IMR-90 (cell line): ENCODE data around the gene IFI27L2. TPM values are rescaled to one million over a fixed set of nuclear protein-coding genes. Genes with fewer than 3 reads are reported as not detected.

Experiments
- ATAC-seq: fragments of 200-7000 bp; cut with Tn5 transposase; 2 replicates; pipeline ENCODE4 v1.9.1; 2020; ENCODE audit warnings: low read depth, mild to moderate bottlenecking, moderate library complexity
- Bru-seq: library from RNA; stranded (reverse); fragments of 400-500 nt; gene quantifications from one replicate; lab custom pipeline; 2021; lab: Mats Ljungman, UMichigan
- BruChase-seq, 2 experiments: library from RNA; stranded (reverse); fragments of 400-500 nt; gene quantifications; one replicate each; lab custom pipeline; 2021; lab: Mats Ljungman, UMichigan
- BruUV-seq: library from RNA; stranded (reverse); fragments of 400-500 nt; replicated peaks from 2 replicates; lab custom pipeline; 2021; lab: Mats Ljungman, UMichigan
- CTCF ChIA-PET: fragments of 300-600 bp; formaldehyde crosslinking; extraction: SDS; loops from one replicate; lab custom pipeline; 2021; ENCODE audit warnings: antibody characterized with exemption; lab: Yijun Ruan, JAX
- POLR2A ChIA-PET: fragments of 300-600 bp; sonication (Branson Sonifier 250); formaldehyde crosslinking; loops from one replicate; lab custom pipeline; 2022; ENCODE audit warnings: antibody characterized with exemption; ENCODE audit not compliant: unreplicated experiment; lab: Charles Lee
- DNase-seq: peaks from one replicate; pipeline ENCODE4 v3.0.0; 2013
- H2AFZ ChIP-seq: replicated peaks from 2 replicates; pipeline ENCODE3; 2013; ENCODE audit warnings: low read length, mild to moderate bottlenecking; ENCODE audit not compliant: poor library complexity
- H2AK5ac ChIP-seq: 2 replicates; pipeline ENCODE4 v1.6.1; 2013; ENCODE audit warnings: low read depth, low read length, inconsistent platforms
- H2AK9ac ChIP-seq: replicated peaks from 2 replicates; pipeline ENCODE3; 2013; ENCODE audit warnings: mild to moderate bottlenecking, low read depth, low read length, moderate library complexity; ENCODE audit not compliant: poor library complexity
- H2BK120ac ChIP-seq: 2 replicates; pipeline ENCODE4 v1.6.1; 2013; ENCODE audit warnings: low read depth, low read length, inconsistent platforms
- H2BK15ac ChIP-seq: 3 replicates; pipeline ENCODE4 v1.6.1; 2013; ENCODE audit warnings: low read depth, low read length, inconsistent platforms
- H2BK20ac ChIP-seq: 2 replicates; pipeline ENCODE4 v1.6.1; 2013; ENCODE audit warnings: low read depth, mild to moderate bottlenecking, inconsistent platforms, low read length, moderate library complexity
- H2BK5ac ChIP-seq: 2 replicates; pipeline ENCODE4 v1.6.1; 2013; ENCODE audit warnings: mild to moderate bottlenecking, low read depth, low read length, inconsistent platforms; ENCODE audit not compliant: poor library complexity, severe bottlenecking
- H3K14ac ChIP-seq: replicated peaks from 2 replicates; pipeline ENCODE4 v1.6.1; 2013; ENCODE audit warnings: low read depth, low read length, inconsistent platforms
- H3K18ac ChIP-seq: 2 replicates; pipeline ENCODE4 v1.6.1; 2013; ENCODE audit warnings: low read depth, low read length, control low read depth
- H3K23ac ChIP-seq: 2 replicates; pipeline ENCODE4 v1.6.1; 2013; ENCODE audit warnings: low read depth, low read length, inconsistent platforms
- H3K27ac ChIP-seq: 2 replicates; pipeline ENCODE4 v1.5.1; 2013; ENCODE audit warnings: mild to moderate bottlenecking, control low read depth, low read length; ENCODE audit not compliant: insufficient read depth
- H3K27me3 ChIP-seq: 2 replicates; pipeline ENCODE4 v1.6.1; 2013; ENCODE audit warnings: low read length; ENCODE audit not compliant: control insufficient read depth, insufficient read depth
- H3K36me3 ChIP-seq: 2 replicates; pipeline ENCODE4 v1.6.1; 2013; ENCODE audit warnings: low read length, mixed read lengths; ENCODE audit not compliant: control insufficient read depth, insufficient read depth
- H3K4ac ChIP-seq: 2 replicates; pipeline ENCODE4 v1.6.1; 2013; ENCODE audit warnings: low read depth, low read length, inconsistent platforms
- H3K4me1 ChIP-seq: 2 replicates; pipeline ENCODE4 v1.6.1; 2013; ENCODE audit warnings: low read length, mixed read lengths; ENCODE audit not compliant: control insufficient read depth, insufficient read depth
- H3K4me2 ChIP-seq: 2 replicates; pipeline ENCODE4 v1.6.1; 2013; ENCODE audit warnings: low read depth, mild to moderate bottlenecking, control low read depth, low read length, moderate library complexity
- H3K4me3 ChIP-seq: 2 replicates; pipeline ENCODE4 v1.5.1; 2013; ENCODE audit warnings: low read depth, mild to moderate bottlenecking, control low read depth, low read length, moderate library complexity; ENCODE audit not compliant: insufficient read depth
- H3K56ac ChIP-seq: 2 replicates; pipeline ENCODE4 v1.6.1; 2013; ENCODE audit warnings: low read length, inconsistent platforms; ENCODE audit not compliant: insufficient read depth; ENCODE audit errors: extremely low read depth
- H3K79me1 ChIP-seq, 2 experiments: 2 replicates each; pipeline ENCODE4 v1.6.1; 2013; ENCODE audit warnings: low read length in 2 of 2, inconsistent platforms in 1 of 2, low read depth in 1 of 2
- H3K9ac ChIP-seq: 2 replicates; pipeline ENCODE4 v1.6.1; 2013; ENCODE audit warnings: low read depth, low read length, control low read depth
- H3K9me1 ChIP-seq: 2 replicates; pipeline ENCODE4 v1.6.1; 2013; ENCODE audit warnings: low read length, inconsistent platforms; ENCODE audit not compliant: insufficient read depth
- H3K9me3 ChIP-seq: 2 replicates; pipeline ENCODE4 v1.6.1; 2013; ENCODE audit warnings: low read length; ENCODE audit not compliant: control insufficient read depth, insufficient read depth
- H4K20me1 ChIP-seq: 2 replicates; pipeline ENCODE4 v1.6.1; 2013; ENCODE audit warnings: low read length, inconsistent platforms; ENCODE audit not compliant: insufficient read depth
- H4K5ac ChIP-seq: 2 replicates; pipeline ENCODE4 v1.6.1; 2013; ENCODE audit warnings: mild to moderate bottlenecking, low read depth, low read length, control low read depth
- H4K8ac ChIP-seq, 2 experiments: 2 replicates each; pipeline ENCODE4 v1.6.1; 2013; ENCODE audit warnings: low read depth in 2 of 2, low read length in 2 of 2, control low read depth in 1 of 2, inconsistent platforms in 1 of 2
- H4K91ac ChIP-seq: 2 replicates; pipeline ENCODE4 v1.6.1; 2013; ENCODE audit warnings: low read depth, low read length, inconsistent platforms; ENCODE audit not compliant: insufficient read depth
- CHD1 ChIP-seq: IDR thresholded peaks from 2 replicates; pipeline ENCODE4 v1.6.1; 2012; ENCODE audit warnings: low read depth, low read length, improper control_type of control experiment
- CTCF ChIP-seq: conservative IDR thresholded peaks from 2 replicates; pipeline ENCODE4 v1.5.1; 2012; ENCODE audit warnings: mild to moderate bottlenecking, low read depth, low read length, improper control_type of control experiment
- ELK1 ChIP-seq: fragments of 150-350 bp; IDR thresholded peaks from 2 replicates; pipeline ENCODE4 v1.6.1; 2016; ENCODE audit warnings: low read depth, mild to moderate bottlenecking, low read length, moderate library complexity, borderline replicate concordance
- MAFK ChIP-seq: IDR thresholded peaks from 2 replicates; pipeline ENCODE4 v1.6.1; 2012; ENCODE audit warnings: low read depth, low read length, improper control_type of control experiment
- MAZ ChIP-seq: IDR thresholded peaks from 2 replicates; pipeline ENCODE4 v1.6.1; 2012; ENCODE audit warnings: low read depth, mild to moderate bottlenecking, low read length, improper control_type of control experiment, moderate library complexity, borderline replicate concordance
- RAD21 ChIP-seq: IDR thresholded peaks from 2 replicates; pipeline ENCODE4 v1.6.1; 2012; ENCODE audit warnings: low read length, improper control_type of control experiment
- RCOR1 ChIP-seq: IDR thresholded peaks from 2 replicates; pipeline ENCODE4 v1.6.1; 2012; ENCODE audit warnings: mild to moderate bottlenecking, low read length, improper control_type of control experiment; ENCODE audit not compliant: insufficient replicate concordance
- USF2 ChIP-seq: fragments of 150-350 bp; IDR thresholded peaks from 2 replicates; pipeline ENCODE4 v1.6.1; 2017; ENCODE audit warnings: mild to moderate bottlenecking, antibody characterized with exemption, low read length, low read depth
- WGBS, 2 experiments: methylation state at CpG; one replicate each; pipeline versions ENCODE4 v1.1.5 to v1.1.7; 2013; ENCODE audit warnings: missing lambda C conversion rate in 2 of 2; ENCODE audit not compliant: insufficient read length in 1 of 2; ENCODE audit errors: extremely low coverage in 2 of 2; 5-methylcytosine and 5-hydroxymethylcytosine counted together
- dilution Hi-C: fragments of 300-500 bp; cut with HindIII; formaldehyde crosslinking; loops from one replicate; pipeline ENCODE4 v1.14.3; 2018; ENCODE audit warnings: low sequenced_read_pairs; ENCODE audit not compliant: unreplicated experiment
- in situ Hi-C: fragments of 300-500 bp; cut with MboI; formaldehyde crosslinking; loops from 3 replicates; pipeline ENCODE4 v1.14.3; 2019; ENCODE audit warnings: low sequenced_read_pairs, inconsistent platforms, mixed read lengths
- intact Hi-C: fragments of 100-400 bp; cut with micrococcal nuclease; formaldehyde crosslinking; loops from 2 replicates; pipeline ENCODE4 v1.10.0; 2022
- long read RNA-seq: library from polyadenylated mRNA; unstranded; transcript quantifications from one replicate; pipeline ENCODE4 v2.0.0, GENCODE V29; 2021; ENCODE audit not compliant: unreplicated experiment
- polyA plus RNA-seq, 3 experiments: library from polyadenylated mRNA; depleted of rRNA; stranded (reverse); fragments of >200 nt; gene quantifications; 2 replicates each; pipeline ENCODE4 v1.2.3, GENCODE V29; 2012; ENCODE audit warnings: low replicate concordance in 1 of 3
- total RNA-seq: library from RNA; depleted of rRNA; stranded (reverse); fragments of >200 nt; gene quantifications from 2 replicates; pipeline ENCODE4 v1.2.3, GENCODE V29; 2012; rRNA removed

The IFI27L2 gene
- total RNA-seq (43.0 and 111 TPM in 2 replicates), polyA plus RNA-seq (2012; rRNA removed) (187 and 261 TPM in 2 replicates), Bru-seq, nascent RNA (percentile 76 among the genes with signal in this experiment), BruChase-seq, experiment 1, labeled RNA remaining after a 6-hour chase (percentile 64 among the genes with signal in this experiment), BruChase-seq, experiment 2, labeled RNA remaining after a 2-hour chase (percentile 66 among the genes with signal in this experiment)
- polyA plus RNA-seq (2012; cell fraction: cytosol; rRNA removed), result 441 and 716 TPM in 2 replicates
- polyA plus RNA-seq (2012; cell fraction: nucleus; rRNA removed; ENCODE audit: low replicate concordance), result 72.6 and 129 TPM in 2 replicates
- long read RNA-seq, transcript IFI27L2-203 (2 exons, 676 nt), result minor isoform, 22 of 80 reads
- long read RNA-seq, transcript IFI27L2-204 (3 exons, 516 nt), result minor isoform, 7 of 80 reads
- long read RNA-seq, transcript IFI27L2-201 (4 exons, 511 nt), result major isoform, 36 of 80 reads
- long read RNA-seq, partial matches to known transcripts, result 0 of 80 reads
- long read RNA-seq, other reads (novel, unspliced or antisense), result 14 of 80 reads

- Histone ChIP-seq H3K4me3 (peak within 1 kb of the TSS; percentile 92), H2BK20ac (no peak within 1 kb of the TSS), H4K91ac (peak within 1 kb of the TSS; percentile 84), H3K56ac (peak within 1 kb of the TSS; percentile 73), H3K23ac (peak within 1 kb of the TSS; percentile 82), H2BK5ac (peak within 1 kb of the TSS; percentile 91), H3K4ac (peak within 1 kb of the TSS; percentile 92), H2AFZ (peak within 1 kb of the TSS; percentile 97), H4K8ac (peak within 1 kb of the TSS; percentile 85 to 91), H3K18ac (peak within 1 kb of the TSS; percentile 88), H4K5ac (peak within 1 kb of the TSS; percentile 87), H2AK5ac (peak within 1 kb of the TSS; percentile 91), H3K14ac (peak within 1 kb of the TSS; percentile 91), H3K9me1 (peaks cover 5% of the 10 kb centered on the region; the same call in 1 of the 2 replicates), H3K4me2 (peak within 1 kb of the TSS; percentile 97), H3K9me3 (no peaks in the 10 kb centered on the region), H3K36me3 (peaks cover 12% of the 10 kb centered on the region), H2BK120ac (peak within 1 kb of the TSS; percentile 71), H3K4me1 (peaks cover 5% of the 10 kb centered on the region), H3K27me3 (no peaks in the 10 kb centered on the region), H3K27ac (peak within 1 kb of the TSS; percentile 91), H2BK15ac (peak within 1 kb of the TSS; percentile 80; the same call in 2 of the 3 replicates), H2AK9ac (peak within 1 kb of the TSS; percentile 96), H4K20me1 (no peaks in the 10 kb centered on the region), H3K79me1 (peaks cover 0 to 14% of the 10 kb centered on the region in 2 experiments; a peak in 1 of 4 replicates), H3K9ac (peak within 1 kb of the TSS; percentile 94)
- no CpG with 5 or more reads among the region's 27 CpGs for WGBS, 2 experiments
- POLR2A ChIA-PET, result interaction anchor here (0.7 to 1.2 kb wide), 2 partner anchors 35 to 118 kb away, joined by 4 to 12 read pairs; no protein-coding TSS in a partner anchor
- BruUV-seq, result no TSS peak
- ATAC-seq, result peak; percentile 96
- TF ChIP-seq CTCF, result peak; percentile 21
- TF ChIP-seq RAD21, result no peak
- peak; percentile 77; the same call in 1 of the 2 replicates for TF ChIP-seq MAZ
- no peak for TF ChIP-seq CHD1
- no peak for TF ChIP-seq RCOR1
- TF ChIP-seq MAFK, result no peak
- no peak for TF ChIP-seq USF2
- TF ChIP-seq ELK1, result no peak
- CTCF ChIA-PET, result interaction anchor here (1.1 kb wide), 1 partner anchor 93 kb away, joined by 4 read pairs; no protein-coding TSS in a partner anchor
- intact Hi-C loops (loop anchor here (2.0 kb wide), 1 partner anchor 48 kb away; the partner anchor contains the start of genes DDX24 and IFI27L1), dilution Hi-C loops (no loop called here), in situ Hi-C loops (no loop called here)
- DNase-seq, result peak; percentile 73
Measured at GRCh38 chr14:94129111-94129757, at the start of gene IFI27L2. TSS of gene IFI27L2 (minus strand) at chr14:94129604. CDS start at chr14:94129564, 40 bp downstream.
